Left ventricle myocardium inferior (tissue), 1 donor: ENCODE data around the gene ZC3H12C. TPM values are rescaled to one million over a fixed set of nuclear protein-coding genes. Genes with fewer than 3 reads are reported as not detected.

ENCODE experiments used
- DNase-seq: peaks from one replicate; pipeline ENCODE4 v3.0.0-alpha.2; 2020
- H3K27ac ChIP-seq: fragments of 200-600 bp; replicated peaks from 2 replicates; pipeline ENCODE4 v1.8.0; 2021
- H3K27me3 ChIP-seq: fragments of 200-600 bp; 2 replicates; pipeline ENCODE4 v1.8.0; 2021; ENCODE audit warnings: low read depth
- H3K36me3 ChIP-seq: fragments of 200-600 bp; 2 replicates; pipeline ENCODE4 v1.8.0; 2021
- H3K4me1 ChIP-seq: fragments of 200-600 bp; 2 replicates; pipeline ENCODE4 v1.8.0; 2021
- H3K4me3 ChIP-seq: fragments of 200-600 bp; 2 replicates; pipeline ENCODE4 v1.8.0; 2021; ENCODE audit warnings: mild to moderate bottlenecking, moderate library complexity
- H3K9me3 ChIP-seq: fragments of 200-600 bp; replicated peaks from 2 replicates; pipeline ENCODE4 v1.8.0; 2021
- CTCF ChIP-seq: fragments of 200-600 bp; IDR thresholded peaks from 2 replicates; pipeline ENCODE4 v1.8.0; 2021; ENCODE audit warnings: antibody characterized with exemption, mild to moderate bottlenecking, borderline replicate concordance
- intact Hi-C: fragments of 100-400 bp; cut with micrococcal nuclease; formaldehyde crosslinking; loops from one replicate; pipeline ENCODE4 v1.11.0; 2022
- total RNA-seq: library from RNA; stranded (reverse); fragmentation: NEBNext Ultra II Directional; extraction: Animal tissue kit (Norgen Biotek cat#: 25700); gene quantifications from one replicate; pipeline ENCODE4 v1.2.1, GENCODE V29; 2021
- donor health status: DM: no; HTN: yes; CAD: no; lungs with severe emphysema.

ZC3H12C gene
- total RNA-seq, 1 donor from 2014 or later: 16.8 TPM

- intact Hi-C loops: no loop called here
- Histone ChIP-seq H3K4me1 (peaks cover 19% of the 10 kb centered on the region), H3K4me3 (no peak overlapping the region), H3K27me3 (no peaks in the 10 kb centered on the region), H3K9me3 (peaks cover 12% of the 10 kb centered on the region), H3K27ac (no peak overlapping the region), H3K36me3 (peaks cover 10% of the 10 kb centered on the region)
- no peak for TF ChIP-seq CTCF
- DNase-seq: no peak
Measured at GRCh38 chr11:110110854-110111253, 17.7 kb downstream of the ZC3H12C start.

- TF ChIP-seq CTCF: no peak
- DNase-seq: no peak
- intact Hi-C loops: no loop called here
Measured at GRCh38 chr11:110112457-110112856, 19.3 kb downstream of the ZC3H12C start.

GRCh38 chr11:110113505-110113904 is 20.3 kb downstream of the ZC3H12C start:
- H3K4me1 ChIP-seq: peaks cover 19% of the 10 kb centered on the region
- H3K27ac ChIP-seq: no peak overlapping the region
- intact Hi-C loops: no loop called here
- no peaks in the 10 kb centered on the region for H3K9me3 ChIP-seq
- no peak for DNase-seq
- no peak overlapping the region for H3K4me3 ChIP-seq
- no peak for TF ChIP-seq CTCF
- H3K36me3 ChIP-seq: peaks cover 3% of the 10 kb centered on the region
- H3K27me3 ChIP-seq: no peaks in the 10 kb centered on the region

More at GRCh38 chr11:110112457-110112856, 19.3 kb downstream of the ZC3H12C start:
- no peak overlapping the region for H3K4me3 ChIP-seq
- H3K27ac ChIP-seq: no peak overlapping the region
- no peaks in the 10 kb centered on the region for H3K9me3 ChIP-seq
- peaks cover 3% of the 10 kb centered on the region for H3K36me3 ChIP-seq
- H3K4me1 ChIP-seq: peaks cover 19% of the 10 kb centered on the region
- H3K27me3 ChIP-seq: no peaks in the 10 kb centered on the region

DNA sequence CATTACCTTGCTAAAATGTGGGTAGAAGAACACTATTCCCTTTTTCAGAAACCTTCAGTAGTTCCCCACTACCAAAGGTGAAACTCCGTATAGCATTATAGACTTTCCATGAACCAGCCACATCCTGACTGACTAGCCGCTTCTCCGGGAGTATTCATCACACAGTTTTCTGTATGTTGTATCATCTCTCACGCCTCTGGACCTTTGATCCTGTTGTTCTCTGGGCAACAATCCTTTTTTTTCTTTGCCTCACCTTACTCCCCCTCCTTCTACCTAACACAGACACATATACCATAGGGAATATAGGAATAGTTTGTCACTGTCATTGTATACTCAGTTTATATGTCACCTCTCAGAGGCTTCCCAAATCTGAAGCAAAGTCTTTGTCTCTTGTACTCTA is 20.8 kb downstream of the ZC3H12C start:
- Histone ChIP-seq H3K27ac (no peak overlapping the region), H3K4me3 (no peak overlapping the region), H3K27me3 (no peaks in the 10 kb centered on the region), H3K36me3 (peaks cover 3% of the 10 kb centered on the region), H3K4me1 (peaks cover 19% of the 10 kb centered on the region), H3K9me3 (no peaks in the 10 kb centered on the region)
- intact Hi-C loops: no loop called here
- DNase-seq: no peak
- TF ChIP-seq CTCF: no peak

GRCh38 chr11:110119317-110119716 is 26.1 kb downstream of the ZC3H12C start:
- Histone ChIP-seq H3K4me3 (no peak overlapping the region), H3K4me1 (peaks cover 21% of the 10 kb centered on the region), H3K27ac (no peak overlapping the region), H3K36me3 (peaks cover 3% of the 10 kb centered on the region), H3K27me3 (no peaks in the 10 kb centered on the region), H3K9me3 (no peaks in the 10 kb centered on the region)
- TF ChIP-seq CTCF: no peak
- intact Hi-C loops: no loop called here
- DNase-seq: no peak

- Histone ChIP-seq H3K27me3 (no peaks in the 10 kb centered on the region), H3K4me1 (peaks cover 21% of the 10 kb centered on the region), H3K27ac (no peak overlapping the region), H3K36me3 (no peaks in the 10 kb centered on the region), H3K9me3 (no peaks in the 10 kb centered on the region), H3K4me3 (peak overlapping the region; percentile 11)
- no peak for DNase-seq
- TF ChIP-seq CTCF: no peak
- intact Hi-C loops: no loop called here
Measured at GRCh38 chr11:110121204-110121603, 28.0 kb downstream of the ZC3H12C start.
